ENCODE data around the gene SEC23IP.
"Not testable (repeated sequence)": the region's sequence is repeated elsewhere in the genome, so short reads cannot be mapped to it uniquely, and the experiment has no call there.

DNA sequence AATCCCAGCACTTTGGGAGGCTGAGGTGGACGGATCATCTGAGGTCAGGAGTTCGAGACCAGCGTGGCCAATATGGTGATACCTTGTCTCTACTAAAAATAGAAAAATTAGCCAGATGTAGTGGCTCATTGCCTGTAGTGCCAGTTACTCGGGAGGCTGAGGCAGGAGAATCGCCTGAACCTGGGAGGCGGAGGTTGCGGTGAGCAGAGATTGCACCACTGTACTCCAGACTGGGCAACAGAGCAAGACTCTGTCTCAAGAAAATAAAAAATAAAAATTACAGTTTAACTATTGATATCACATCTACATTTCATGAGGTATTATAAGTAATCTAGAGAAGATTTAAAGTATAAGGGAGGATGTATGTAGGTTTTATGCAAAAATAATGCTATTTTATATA lies 15.2 kb downstream of the SEC23IP start:
- TF ChIP-seq, protein P1, sequence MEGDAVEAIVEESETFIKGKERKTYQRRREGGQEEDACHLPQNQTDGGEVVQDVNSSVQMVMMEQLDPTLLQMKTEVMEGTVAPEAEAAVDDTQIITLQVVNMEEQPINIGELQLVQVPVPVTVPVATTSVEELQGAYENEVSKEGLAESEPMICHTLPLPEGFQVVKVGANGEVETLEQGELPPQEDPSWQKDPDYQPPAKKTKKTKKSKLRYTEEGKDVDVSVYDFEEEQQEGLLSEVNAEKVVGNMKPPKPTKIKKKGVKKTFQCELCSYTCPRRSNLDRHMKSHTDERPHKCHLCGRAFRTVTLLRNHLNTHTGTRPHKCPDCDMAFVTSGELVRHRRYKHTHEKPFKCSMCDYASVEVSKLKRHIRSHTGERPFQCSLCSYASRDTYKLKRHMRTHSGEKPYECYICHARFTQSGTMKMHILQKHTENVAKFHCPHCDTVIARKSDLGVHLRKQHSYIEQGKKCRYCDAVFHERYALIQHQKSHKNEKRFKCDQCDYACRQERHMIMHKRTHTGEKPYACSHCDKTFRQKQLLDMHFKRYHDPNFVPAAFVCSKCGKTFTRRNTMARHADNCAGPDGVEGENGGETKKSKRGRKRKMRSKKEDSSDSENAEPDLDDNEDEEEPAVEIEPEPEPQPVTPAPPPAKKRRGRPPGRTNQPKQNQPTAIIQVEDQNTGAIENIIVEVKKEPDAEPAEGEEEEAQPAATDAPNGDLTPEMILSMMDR (IDR thresholded peaks at IDR 0.05; ENCODE audit: low read length) = not testable (repeated sequence)
- TF ChIP-seq EZH2 (optimal IDR thresholded peaks at IDR 0.05; ENCODE audit: low read depth, low read length); EZH2phosphoT487 (IDR thresholded peaks at IDR 0.05; ENCODE audit: low read length): not testable (repeated sequence)

Data from MM.1S (cell line).